WTC11 (cell line): ENCODE data around the gene CDX1.

Source experiments
- JUN ChIP-seq: sonication (generic); formaldehyde crosslinking; IDR thresholded peaks from 2 replicates; pipeline ENCODE4 v1.8.0; 2023; ENCODE audit warnings: mild to moderate bottlenecking, missing genetic modification reagents
- NR2C2 ChIP-seq: sonication (generic); formaldehyde crosslinking; IDR thresholded peaks from 2 replicates; pipeline ENCODE4 v1.8.0; 2022; ENCODE audit warnings: mild to moderate bottlenecking, missing genetic modification reagents
- TF ChIP-seq, protein P1 (sequence below): fragments of 250-450 bp; sonication (Bioruptor Pico); IDR thresholded peaks from 2 replicates; pipeline ENCODE4 v1.8.0; 2021; ENCODE audit warnings: mild to moderate bottlenecking
- TF ChIP-seq, protein P2 (sequence below): sonication (generic); formaldehyde crosslinking; IDR thresholded peaks from 2 replicates; pipeline ENCODE4 v1.8.1; 2022; ENCODE audit warnings: mild to moderate bottlenecking, missing genetic modification reagents, moderate library complexity, borderline replicate concordance
- TF ChIP-seq, protein P3 (sequence below): fragments of 200-600 bp; IDR thresholded peaks from 2 replicates; pipeline ENCODE4 v1.8.0; 2022; ENCODE audit warnings: antibody characterized with exemption
- TF ChIP-seq, protein P4 (sequence below): fragments of 250-450 bp; sonication (Bioruptor Pico); conservative IDR thresholded peaks from 2 replicates; pipeline ENCODE4 v1.9.0; 2021; ENCODE audit warnings: mild to moderate bottlenecking

DNA sequence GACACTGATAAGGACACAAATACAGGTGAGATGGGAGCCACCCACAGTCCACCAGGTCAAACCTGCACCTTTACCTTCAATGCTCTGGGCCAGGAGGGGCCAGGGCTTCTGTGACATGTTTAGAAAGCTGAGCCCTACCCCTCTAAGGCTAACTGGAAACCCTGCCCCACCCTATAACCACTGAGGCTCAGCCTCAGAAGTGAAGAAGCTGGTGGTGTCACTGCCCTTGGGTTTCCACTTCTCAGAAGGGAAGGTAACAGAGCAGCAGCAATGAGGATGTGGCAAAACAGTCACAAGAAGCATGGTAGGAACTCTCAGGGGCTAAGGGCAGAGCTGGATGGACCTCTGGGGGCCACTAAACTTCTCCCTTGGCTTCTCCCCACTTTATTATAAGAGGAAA, 17.0 kb upstream of the CDX1 start:
- TF ChIP-seq, protein P1, sequence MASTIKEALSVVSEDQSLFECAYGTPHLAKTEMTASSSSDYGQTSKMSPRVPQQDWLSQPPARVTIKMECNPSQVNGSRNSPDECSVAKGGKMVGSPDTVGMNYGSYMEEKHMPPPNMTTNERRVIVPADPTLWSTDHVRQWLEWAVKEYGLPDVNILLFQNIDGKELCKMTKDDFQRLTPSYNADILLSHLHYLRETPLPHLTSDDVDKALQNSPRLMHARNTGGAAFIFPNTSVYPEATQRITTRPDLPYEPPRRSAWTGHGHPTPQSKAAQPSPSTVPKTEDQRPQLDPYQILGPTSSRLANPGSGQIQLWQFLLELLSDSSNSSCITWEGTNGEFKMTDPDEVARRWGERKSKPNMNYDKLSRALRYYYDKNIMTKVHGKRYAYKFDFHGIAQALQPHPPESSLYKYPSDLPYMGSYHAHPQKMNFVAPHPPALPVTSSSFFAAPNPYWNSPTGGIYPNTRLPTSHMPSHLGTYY (CRISPR knock-in tag) = no peak
- TF ChIP-seq, protein P2, sequence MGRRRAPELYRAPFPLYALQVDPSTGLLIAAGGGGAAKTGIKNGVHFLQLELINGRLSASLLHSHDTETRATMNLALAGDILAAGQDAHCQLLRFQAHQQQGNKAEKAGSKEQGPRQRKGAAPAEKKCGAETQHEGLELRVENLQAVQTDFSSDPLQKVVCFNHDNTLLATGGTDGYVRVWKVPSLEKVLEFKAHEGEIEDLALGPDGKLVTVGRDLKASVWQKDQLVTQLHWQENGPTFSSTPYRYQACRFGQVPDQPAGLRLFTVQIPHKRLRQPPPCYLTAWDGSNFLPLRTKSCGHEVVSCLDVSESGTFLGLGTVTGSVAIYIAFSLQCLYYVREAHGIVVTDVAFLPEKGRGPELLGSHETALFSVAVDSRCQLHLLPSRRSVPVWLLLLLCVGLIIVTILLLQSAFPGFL (CRISPR knock-in tag) = no peak
- no peak for TF ChIP-seq JUN
- TF ChIP-seq NR2C2 (CRISPR knock-in tag) = no peak
- TF ChIP-seq, protein P3, sequence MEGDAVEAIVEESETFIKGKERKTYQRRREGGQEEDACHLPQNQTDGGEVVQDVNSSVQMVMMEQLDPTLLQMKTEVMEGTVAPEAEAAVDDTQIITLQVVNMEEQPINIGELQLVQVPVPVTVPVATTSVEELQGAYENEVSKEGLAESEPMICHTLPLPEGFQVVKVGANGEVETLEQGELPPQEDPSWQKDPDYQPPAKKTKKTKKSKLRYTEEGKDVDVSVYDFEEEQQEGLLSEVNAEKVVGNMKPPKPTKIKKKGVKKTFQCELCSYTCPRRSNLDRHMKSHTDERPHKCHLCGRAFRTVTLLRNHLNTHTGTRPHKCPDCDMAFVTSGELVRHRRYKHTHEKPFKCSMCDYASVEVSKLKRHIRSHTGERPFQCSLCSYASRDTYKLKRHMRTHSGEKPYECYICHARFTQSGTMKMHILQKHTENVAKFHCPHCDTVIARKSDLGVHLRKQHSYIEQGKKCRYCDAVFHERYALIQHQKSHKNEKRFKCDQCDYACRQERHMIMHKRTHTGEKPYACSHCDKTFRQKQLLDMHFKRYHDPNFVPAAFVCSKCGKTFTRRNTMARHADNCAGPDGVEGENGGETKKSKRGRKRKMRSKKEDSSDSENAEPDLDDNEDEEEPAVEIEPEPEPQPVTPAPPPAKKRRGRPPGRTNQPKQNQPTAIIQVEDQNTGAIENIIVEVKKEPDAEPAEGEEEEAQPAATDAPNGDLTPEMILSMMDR = no peak
- TF ChIP-seq, protein P4, sequence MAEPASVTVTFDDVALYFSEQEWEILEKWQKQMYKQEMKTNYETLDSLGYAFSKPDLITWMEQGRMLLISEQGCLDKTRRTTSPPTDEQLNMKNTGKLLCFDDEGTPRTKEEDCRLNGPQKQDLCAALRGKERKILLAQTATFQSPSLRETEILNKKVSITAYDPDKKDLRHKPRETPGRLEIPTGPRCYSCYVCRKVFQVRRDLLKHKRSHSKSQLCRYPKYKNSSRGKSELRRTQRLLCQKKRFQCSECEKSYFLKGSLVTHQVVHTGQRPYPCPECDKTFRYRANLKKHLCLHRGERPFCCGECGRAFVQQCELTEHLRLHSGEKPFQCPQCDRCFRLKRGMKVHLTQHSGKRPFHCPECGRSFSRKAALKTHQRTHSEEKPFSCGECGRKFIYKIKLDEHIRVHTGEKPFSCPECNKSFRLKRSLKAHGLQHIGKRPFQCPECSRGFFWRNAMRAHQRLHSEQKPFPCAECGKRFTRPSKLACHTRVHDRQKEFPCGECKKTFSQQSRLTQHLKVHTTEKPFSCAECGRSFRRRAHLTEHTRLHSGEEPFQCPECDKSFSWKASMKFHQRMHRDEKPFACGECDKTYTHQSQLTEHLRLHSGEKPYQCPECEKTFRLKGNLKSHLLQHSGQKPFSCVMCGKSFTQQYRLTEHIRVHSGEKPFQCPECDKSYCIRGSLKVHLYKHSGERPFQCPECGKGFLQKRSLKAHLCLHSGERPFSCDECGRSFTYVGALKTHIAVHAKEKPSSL (CRISPR knock-in tag) = no peak
